ENCODE data around the gene ATP9A.

ATP9A gene

GRCh38 chr20:51575486-51575885, 192.7 kb downstream of the ATP9A start:
- H3K9ac ChIP-seq, result no peak overlapping the region
- H3K27ac ChIP-seq, result no peak overlapping the region
- no peak for TF ChIP-seq CTCF (conservative IDR thresholded peaks at IDR 0.05; ENCODE audit: low read depth, low read length)
- no peaks in the 10 kb centered on the region for H4K20me1 ChIP-seq (ENCODE audit: insufficient read depth)
- no peak overlapping the region for H2AFZ ChIP-seq (ENCODE audit: low read depth)
- no peak overlapping the region for H3K4me2 ChIP-seq
- no peaks in the 10 kb centered on the region for H3K36me3 ChIP-seq (ENCODE audit: insufficient read depth)
- H3K4me3 ChIP-seq (IDR thresholded peaks at IDR 0.05; ENCODE audit: insufficient read depth, low read depth, low read length), result no peak overlapping the region
- no peaks in the 10 kb centered on the region for H3K27me3 ChIP-seq (ENCODE audit: insufficient read depth, low read depth)
- H3K79me2 ChIP-seq (ENCODE audit: insufficient read depth, low read depth), result no peaks in the 10 kb centered on the region
- H3K4me1 ChIP-seq (ENCODE audit: low read depth, poor library complexity, severe bottlenecking), result no peaks in the 10 kb centered on the region

- Histone ChIP-seq H3K27ac (no peak overlapping the region), H4K20me1 (ENCODE audit: insufficient read depth) (no peaks in the 10 kb centered on the region), H3K79me2 (ENCODE audit: insufficient read depth, low read depth) (no peaks in the 10 kb centered on the region), H3K4me3 (IDR thresholded peaks at IDR 0.05; ENCODE audit: insufficient read depth, low read depth, low read length) (no peak overlapping the region), H3K36me3 (ENCODE audit: insufficient read depth) (no peaks in the 10 kb centered on the region), H3K27me3 (ENCODE audit: insufficient read depth, low read depth) (no peaks in the 10 kb centered on the region), H3K4me1 (ENCODE audit: low read depth, poor library complexity, severe bottlenecking) (no peaks in the 10 kb centered on the region), H3K9ac (no peak overlapping the region), H2AFZ (ENCODE audit: low read depth) (no peak overlapping the region), H3K4me2 (no peak overlapping the region)
- TF ChIP-seq CTCF (conservative IDR thresholded peaks at IDR 0.05; ENCODE audit: low read depth, low read length), result no peak
These were observed 193.7 kb downstream of the ATP9A start for GRCh38 chr20:51574248-51575033.

- no peaks in the 10 kb centered on the region for H3K36me3 ChIP-seq (ENCODE audit: insufficient read depth)
- H3K27ac ChIP-seq, result no peak overlapping the region
- no peaks in the 10 kb centered on the region for H3K4me1 ChIP-seq (ENCODE audit: low read depth, poor library complexity, severe bottlenecking)
- H4K20me1 ChIP-seq (ENCODE audit: insufficient read depth), result no peaks in the 10 kb centered on the region
- H2AFZ ChIP-seq (ENCODE audit: low read depth), result no peak overlapping the region
- TF ChIP-seq CTCF (conservative IDR thresholded peaks at IDR 0.05; ENCODE audit: low read depth, low read length), result no peak
- no peaks in the 10 kb centered on the region for H3K27me3 ChIP-seq (ENCODE audit: insufficient read depth, low read depth)
- no peaks in the 10 kb centered on the region for H3K79me2 ChIP-seq (ENCODE audit: insufficient read depth, low read depth)
- no peak overlapping the region for H3K4me3 ChIP-seq (IDR thresholded peaks at IDR 0.05; ENCODE audit: insufficient read depth, low read depth, low read length)
- no peak overlapping the region for H3K9ac ChIP-seq
- no peak overlapping the region for H3K4me2 ChIP-seq
These were observed 194.5 kb downstream of the ATP9A start for GRCh38 chr20:51573576-51574243.

- no peak overlapping the region for H3K9ac ChIP-seq
These were observed 196.8 kb downstream of the ATP9A start for GRCh38 chr20:51571460-51571794.

More at GRCh38 chr20:51571460-51571794, 196.8 kb downstream of the ATP9A start:
- Histone ChIP-seq H3K4me2 (no peak overlapping the region), H3K27me3 (ENCODE audit: insufficient read depth, low read depth) (no peaks in the 10 kb centered on the region), H3K4me3 (IDR thresholded peaks at IDR 0.05; ENCODE audit: insufficient read depth, low read depth, low read length) (no peak overlapping the region), H3K4me1 (ENCODE audit: low read depth, poor library complexity, severe bottlenecking) (no peaks in the 10 kb centered on the region), H3K79me2 (ENCODE audit: insufficient read depth, low read depth) (no peaks in the 10 kb centered on the region), H2AFZ (ENCODE audit: low read depth) (no peak overlapping the region), H3K27ac (no peak overlapping the region), H4K20me1 (ENCODE audit: insufficient read depth) (no peaks in the 10 kb centered on the region), H3K36me3 (ENCODE audit: insufficient read depth) (no peaks in the 10 kb centered on the region)
- TF ChIP-seq CTCF (conservative IDR thresholded peaks at IDR 0.05; ENCODE audit: low read depth, low read length), result no peak

Data from KMS-11 (cell line).